ENCODE data around the gene CLTCL1. TPM values are rescaled to one million over a fixed set of nuclear protein-coding genes. Genes with fewer than 3 reads are reported as not detected.

Gene CLTCL1
- total and polyA plus RNA-seq, 9 of the 15 experiments (the other 6 are each of a cell fraction or from before 2014, with no cell fraction given) = 1.1 to 11.7 (median 5.0) TPM

GRCh38 chr22:19167106-19167869, 124.2 kb downstream of the CLTCL1 start (continued):
- 0 out of 2 replicates have a peak, but pooled peaks have one; percentile 42 for TF ChIP-seq ZNF76 (CRISPR knock-in tag; IDR thresholded peaks at IDR 0.05; ENCODE audit: borderline replicate concordance)
- TF ChIP-seq MAZ (CRISPR knock-in tag; conservative IDR thresholded peaks at IDR 0.05 in 1 of 2, IDR thresholded peaks at IDR 0.05 in 1 of 2) = 0 out of 4 replicates have a peak, but pooled peaks of 1 of the 2 experiments have one; percentile 16
- no peak for TF ChIP-seq MITF (IDR thresholded peaks at IDR 0.05)
- TF ChIP-seq MTF1 (CRISPR knock-in tag; IDR thresholded peaks at IDR 0.05; ENCODE audit: borderline replicate concordance) = 0 out of 2 replicates have a peak, but pooled peaks have one; percentile 55
- TF ChIP-seq TRIM28 (IDR thresholded peaks at IDR 0.05) = no peak
- TF ChIP-seq COPS2 (conservative IDR thresholded peaks at IDR 0.05) = no peak
- no peak for TF ChIP-seq E4F1 (CRISPR knock-in tag; IDR thresholded peaks at IDR 0.05; ENCODE audit: borderline replicate concordance)
- TF ChIP-seq E2F3 (CRISPR knock-in tag; IDR thresholded peaks at IDR 0.05) = peak; percentile 55; the same call in 1 of the 2 replicates
- no peak for TF ChIP-seq ZNF778 (CRISPR knock-in tag; IDR thresholded peaks at IDR 0.05)
- 0 out of 2 replicates have a peak, but pooled peaks have one; percentile 63 for TF ChIP-seq ARID3B (CRISPR knock-in tag; IDR thresholded peaks at IDR 0.05; ENCODE audit: borderline replicate concordance)
- TF ChIP-seq ELF4 (CRISPR knock-in tag; IDR thresholded peaks at IDR 0.05) = 0 out of 2 replicates have a peak, but pooled peaks have one; percentile 34
- 0 out of 4 replicates have a peak, but pooled peaks of 1 of the 2 experiments have one; percentile 53 for TF ChIP-seq MLX (CRISPR knock-in tag; conservative IDR thresholded peaks at IDR 0.05)
- peak; percentile 71; the same call in 1 of the 2 replicates for TF ChIP-seq ZNF277 (CRISPR knock-in tag; IDR thresholded peaks at IDR 0.05; ENCODE audit: borderline replicate concordance)
- TF ChIP-seq MEIS2 (IDR thresholded peaks at IDR 0.05; ENCODE audit: partially characterized antibody) = no peak
- no peak for TF ChIP-seq TFE3 (CRISPR knock-in tag; IDR thresholded peaks at IDR 0.05)
- no peak for TF ChIP-seq ETS2 (tag; IDR thresholded peaks at IDR 0.05; ENCODE audit: borderline replicate concordance, poor library complexity, severe bottlenecking)
